HEK293 (cell line): Measurements from ENCODE around the gene NIT1.

ENCODE experiments used
- CTCF ChIA-PET: fragments of 350-600 bp; formaldehyde crosslinking; extraction: SDS; loops from one replicate; lab custom pipeline; 2021; ENCODE audit warnings: antibody characterized with exemption; lab: Yijun Ruan, JAX
- POLR2A ChIA-PET: fragments of 300-600 bp; formaldehyde crosslinking; extraction: SDS; loops from one replicate; lab custom pipeline; 2020; ENCODE audit warnings: antibody characterized with exemption, inconsistent platforms; lab: Yijun Ruan, JAX
- H3K27ac ChIP-seq: fragments of 200-500 bp; sonication (Bioruptor generic); 2 replicates; pipeline ENCODE4 v1.5.1; 2014; ENCODE audit warnings: low read depth, low read length, control low read depth, inconsistent platforms; ENCODE audit errors: extremely low read depth
- H3K36me3 ChIP-seq, 2 experiments: fragments of 200-500 bp in 1 of 2; sonication (Bioruptor generic) in 1 of 2; 1 replicate in 1 of 2; 2 replicates in 1 of 2; pipeline ENCODE4 v1.5.1; 2014 to 2017; ENCODE audit warnings: inconsistent platforms in 2 of 2, low read length in 2 of 2; ENCODE audit not compliant: control insufficient read depth in 2 of 2, insufficient read depth in 1 of 2
- H3K4me1 ChIP-seq: fragments of 200-500 bp; sonication (Bioruptor generic); 2 replicates; pipeline ENCODE4 v1.5.1; 2014; ENCODE audit warnings: mild to moderate bottlenecking, low read length, inconsistent platforms; ENCODE audit not compliant: control insufficient read depth, insufficient read depth
- H3K4me3 ChIP-seq: 2 replicates; pipeline ENCODE4 v1.5.1; 2011; ENCODE audit warnings: low read depth, mild to moderate bottlenecking, control low read depth, low read length, moderate library complexity
- H3K9me3 ChIP-seq: fragments of 200-500 bp; sonication (Bioruptor generic); 2 replicates; pipeline ENCODE4 v1.5.1; 2014; ENCODE audit warnings: low read depth, low read length, inconsistent platforms; ENCODE audit not compliant: control insufficient read depth, insufficient read depth
- HOXC10 ChIP-seq: sonication (generic); formaldehyde crosslinking; IDR thresholded peaks from 2 replicates; pipeline ENCODE4 v1.8.1; 2023; ENCODE audit warnings: mild to moderate bottlenecking, missing genetic modification reagents
- INSM2 ChIP-seq: fragments of 450-650 bp; formaldehyde crosslinking; IDR thresholded peaks from 2 replicates; pipeline ENCODE4 v1.5.1; 2016; ENCODE audit warnings: missing biosample characterization, missing genetic modification characterization
- KLF8 ChIP-seq: fragments of 450-650 bp; formaldehyde crosslinking; IDR thresholded peaks from 2 replicates; pipeline ENCODE4 v1.5.1; 2016; ENCODE audit warnings: missing biosample characterization, missing genetic modification characterization
- MYNN ChIP-seq: fragments of 450-650 bp; formaldehyde crosslinking; IDR thresholded peaks from 2 replicates; pipeline ENCODE4 v1.5.1; 2016; ENCODE audit warnings: missing biosample characterization, missing genetic modification characterization, borderline replicate concordance
- OSR2 ChIP-seq: fragments of 450-650 bp; formaldehyde crosslinking; IDR thresholded peaks from 2 replicates; pipeline ENCODE4 v1.5.1; 2016; ENCODE audit warnings: missing biosample characterization, missing genetic modification characterization
- PATZ1 ChIP-seq: fragments of 450-650 bp; formaldehyde crosslinking; IDR thresholded peaks from 2 replicates; pipeline ENCODE4 v1.5.1; 2016; ENCODE audit warnings: missing biosample characterization, missing genetic modification characterization
- PRDM1 ChIP-seq: fragments of 450-650 bp; formaldehyde crosslinking; IDR thresholded peaks from 2 replicates; pipeline ENCODE4; 2016; ENCODE audit warnings: missing biosample characterization, missing genetic modification characterization
- SP3 ChIP-seq: fragments of 450-650 bp; formaldehyde crosslinking; IDR thresholded peaks from 2 replicates; pipeline ENCODE4 v1.5.1; 2016; ENCODE audit warnings: missing biosample characterization, missing genetic modification characterization
- ZFP3 ChIP-seq: fragments of 450-650 bp; formaldehyde crosslinking; IDR thresholded peaks from 2 replicates; pipeline ENCODE4 v1.5.1; 2016; ENCODE audit warnings: low read depth, missing biosample characterization, missing genetic modification characterization
- ZNF211 ChIP-seq: fragments of 450-650 bp; formaldehyde crosslinking; IDR thresholded peaks from 2 replicates; pipeline ENCODE4 v1.5.1; 2016; ENCODE audit warnings: low read depth, missing biosample characterization, missing genetic modification characterization
- ZNF280D ChIP-seq: fragments of 450-650 bp; formaldehyde crosslinking; IDR thresholded peaks from 2 replicates; pipeline ENCODE4 v1.5.1; 2016; ENCODE audit warnings: missing biosample characterization, missing genetic modification characterization
- ZNF302 ChIP-seq: fragments of 450-650 bp; formaldehyde crosslinking; IDR thresholded peaks from 2 replicates; pipeline ENCODE4 v1.5.1; 2016; ENCODE audit warnings: missing biosample characterization, missing genetic modification characterization, low read depth
- ZNF341 ChIP-seq: fragments of 450-650 bp; formaldehyde crosslinking; IDR thresholded peaks from 2 replicates; pipeline ENCODE4; 2016; ENCODE audit warnings: low read depth, missing biosample characterization, missing genetic modification characterization
- ZNF350 ChIP-seq: fragments of 450-650 bp; formaldehyde crosslinking; IDR thresholded peaks from 2 replicates; pipeline ENCODE4 v1.5.0; 2017; ENCODE audit warnings: missing biosample characterization, mild to moderate bottlenecking, missing genetic modification characterization
- ZNF404 ChIP-seq: fragments of 450-650 bp; formaldehyde crosslinking; IDR thresholded peaks from 2 replicates; pipeline ENCODE4 v1.5.1; 2017; ENCODE audit warnings: missing biosample characterization, missing genetic modification characterization
- ZNF560 ChIP-seq: fragments of 450-650 bp; formaldehyde crosslinking; IDR thresholded peaks from 2 replicates; pipeline ENCODE4 v1.5.1; 2017; ENCODE audit warnings: missing biosample characterization, missing genetic modification characterization, borderline replicate concordance
- ZNF664 ChIP-seq: fragments of 450-650 bp; formaldehyde crosslinking; IDR thresholded peaks from 2 replicates; pipeline ENCODE4 v1.5.1; 2016; ENCODE audit warnings: missing biosample characterization, missing genetic modification characterization
- ZNF768 ChIP-seq: fragments of 450-650 bp; formaldehyde crosslinking; IDR thresholded peaks from 2 replicates; pipeline ENCODE4 v1.5.1; 2018; ENCODE audit warnings: missing biosample characterization, mild to moderate bottlenecking, missing genetic modification characterization

Gene NIT1

GRCh38 chr1:161128591-161129420, 10.9 kb downstream of the NIT1 start (continued):
- TF ChIP-seq ZNF664 (no peak), ZNF302 (no peak), HOXC10 (CRISPR knock-in tag) (no peak), ZNF768 (tag by site-specific recombination) (no peak), ZNF560 (tag by site-specific recombination) (no peak), PATZ1 (tag by site-specific recombination) (no peak), INSM2 (tag by site-specific recombination) (no peak), ZNF211 (tag by site-specific recombination) (no peak), ZNF404 (tag by site-specific recombination) (no peak), SP3 (tag by site-specific recombination) (no peak), ZFP3 (no peak), MYNN (tag by site-specific recombination) (no peak), ZNF280D (tag by site-specific recombination) (no peak)

GRCh38 chr1:161130266-161130665, 12.4 kb downstream of the NIT1 start:
- Histone ChIP-seq H3K27ac (no peak overlapping the region), H3K4me1 (0 out of 2 replicates have a peak, but pooled peaks cover 2% of the 10 kb centered on the region), H3K9me3 (no peaks in the 10 kb centered on the region), H3K36me3 (peaks cover 0 to 50% of the 10 kb centered on the region in 2 experiments; a peak in 2 of 3 replicates), H3K4me3 (no peak overlapping the region)
- 0 out of 2 replicates have a peak, but pooled peaks have one; percentile 20 for TF ChIP-seq PRDM1 (tag by site-specific recombination)
- TF ChIP-seq ZNF350 (tag by site-specific recombination) = no peak
- TF ChIP-seq ZNF341 (tag by site-specific recombination) = no peak
- no peak for TF ChIP-seq KLF8 (tag by site-specific recombination)
- no peak for TF ChIP-seq OSR2
- TF ChIP-seq MYNN (tag by site-specific recombination) = no peak
- ChIA-PET CTCF (no interaction called here), POLR2A (interaction anchor here (0.6 to 0.7 kb wide), 2 partner anchors 9 to 21 kb away, joined by 3 to 5 read pairs; no protein-coding TSS in a partner anchor)
